CD4-positive, alpha-beta memory T cell (primary cell): Measurements from ENCODE around the gene PTPRJ. TPM values are rescaled to one million over a fixed set of nuclear protein-coding genes. Genes with fewer than 3 reads are reported as not detected.

Source experiments
- CTCF ChIA-PET: fragments of 350-600 bp; sonication (Branson Sonifier 250); formaldehyde crosslinking; loops from one replicate; lab custom pipeline; 2021; ENCODE audit warnings: inconsistent platforms; ENCODE audit not compliant: partially characterized antibody; lab: Charles Lee
- POLR2A ChIA-PET: fragments of 350-600 bp; sonication (Branson Sonifier 250); formaldehyde crosslinking; loops from one replicate; lab custom pipeline; 2021; ENCODE audit not compliant: partially characterized antibody; lab: Charles Lee
- DNase-seq, 5 donors: peaks; one replicate each; pipeline versions ENCODE4 v3.0.0 to v3.0.0-alpha.2; 2020 to 2022; ENCODE audit warnings: mixed read lengths in 1 of 5
- H3K27ac ChIP-seq: one replicate; pipeline ENCODE4 v1.7.0; 2013; ENCODE audit warnings: low read depth, low read length
- H3K27me3 ChIP-seq: 2 replicates; pipeline ENCODE4 v1.7.0; 2013; ENCODE audit warnings: mild to moderate bottlenecking, low read length, moderate library complexity; ENCODE audit not compliant: insufficient read depth
- H3K36me3 ChIP-seq: 2 replicates; pipeline ENCODE4 v1.7.0; 2013; ENCODE audit warnings: mild to moderate bottlenecking, low read length, moderate library complexity; ENCODE audit not compliant: insufficient read depth
- H3K4me1 ChIP-seq: 2 replicates; pipeline ENCODE4 v1.7.0; 2013; ENCODE audit warnings: mild to moderate bottlenecking, low read length, moderate library complexity; ENCODE audit not compliant: insufficient read depth
- H3K4me3 ChIP-seq, 2 donors: one replicate each; pipeline ENCODE4 v1.7.0; 2013; ENCODE audit warnings: low read length in 2 of 2, mild to moderate bottlenecking in 1 of 2
- H3K9me3 ChIP-seq, 2 donors: one replicate each; pipeline ENCODE4 v1.7.0; 2013; ENCODE audit warnings: low read length in 2 of 2, control low read depth in 1 of 2; ENCODE audit not compliant: control insufficient read depth in 1 of 2
- H3K27ac Mint-ChIP-seq, 7 donors: one replicate each; pipeline ENCODE4 v1.8.0; 2020 to 2021; ENCODE audit warnings: mixed read lengths in 7 of 7, mild to moderate bottlenecking in 6 of 7, inconsistent platforms in 3 of 7, moderate library complexity in 3 of 7
- H3K27me3 Mint-ChIP-seq, 2 donors: one replicate each; pipeline ENCODE4 v1.8.0; 2020 to 2021; ENCODE audit warnings: mixed read lengths in 2 of 2
- H3K36me3 Mint-ChIP-seq, 2 donors: one replicate each; pipeline ENCODE4 v1.8.0; 2020 to 2021; ENCODE audit warnings: mixed read lengths in 2 of 2, inconsistent platforms in 1 of 2, mild to moderate bottlenecking in 1 of 2
- H3K4me1 Mint-ChIP-seq, 4 donors: one replicate each; pipeline ENCODE4 v1.8.0; 2020 to 2021; ENCODE audit warnings: mixed read lengths in 4 of 4, mild to moderate bottlenecking in 1 of 4
- H3K4me3 Mint-ChIP-seq, 8 donors: one replicate each; pipeline ENCODE4 v1.8.0; 2020 to 2021; ENCODE audit warnings: mixed read lengths in 8 of 8, mild to moderate bottlenecking in 7 of 8, moderate library complexity in 6 of 8, inconsistent platforms in 3 of 8
- H3K9me3 Mint-ChIP-seq, 8 donors: one replicate each; pipeline ENCODE4 v1.8.0; 2020 to 2021; ENCODE audit warnings: mixed read lengths in 8 of 8, mild to moderate bottlenecking in 5 of 8, inconsistent platforms in 3 of 8, moderate library complexity in 1 of 8
- intact Hi-C: fragments of 100-400 bp; cut with micrococcal nuclease; formaldehyde crosslinking; loops from one replicate; pipeline ENCODE4 v1.15.1; 2023
- polyA plus RNA-seq, 2 donors: library from polyadenylated mRNA; unstranded; fragments of 300-500 nt; fragmentation: Illumina TruSeq; gene quantifications; one replicate each; pipeline ENCODE4 v1.2.3, GENCODE V29; 2021
- total RNA-seq, 2 experiments: library from RNA; stranded (reverse); gene quantifications; one replicate each; pipeline ENCODE4 v1.2.3, GENCODE V29; 2021

The PTPRJ gene
- total and polyA plus RNA-seq, 4 experiments from 2014 or later: 3.3 to 57.9 (median 37.2) TPM

DNA sequence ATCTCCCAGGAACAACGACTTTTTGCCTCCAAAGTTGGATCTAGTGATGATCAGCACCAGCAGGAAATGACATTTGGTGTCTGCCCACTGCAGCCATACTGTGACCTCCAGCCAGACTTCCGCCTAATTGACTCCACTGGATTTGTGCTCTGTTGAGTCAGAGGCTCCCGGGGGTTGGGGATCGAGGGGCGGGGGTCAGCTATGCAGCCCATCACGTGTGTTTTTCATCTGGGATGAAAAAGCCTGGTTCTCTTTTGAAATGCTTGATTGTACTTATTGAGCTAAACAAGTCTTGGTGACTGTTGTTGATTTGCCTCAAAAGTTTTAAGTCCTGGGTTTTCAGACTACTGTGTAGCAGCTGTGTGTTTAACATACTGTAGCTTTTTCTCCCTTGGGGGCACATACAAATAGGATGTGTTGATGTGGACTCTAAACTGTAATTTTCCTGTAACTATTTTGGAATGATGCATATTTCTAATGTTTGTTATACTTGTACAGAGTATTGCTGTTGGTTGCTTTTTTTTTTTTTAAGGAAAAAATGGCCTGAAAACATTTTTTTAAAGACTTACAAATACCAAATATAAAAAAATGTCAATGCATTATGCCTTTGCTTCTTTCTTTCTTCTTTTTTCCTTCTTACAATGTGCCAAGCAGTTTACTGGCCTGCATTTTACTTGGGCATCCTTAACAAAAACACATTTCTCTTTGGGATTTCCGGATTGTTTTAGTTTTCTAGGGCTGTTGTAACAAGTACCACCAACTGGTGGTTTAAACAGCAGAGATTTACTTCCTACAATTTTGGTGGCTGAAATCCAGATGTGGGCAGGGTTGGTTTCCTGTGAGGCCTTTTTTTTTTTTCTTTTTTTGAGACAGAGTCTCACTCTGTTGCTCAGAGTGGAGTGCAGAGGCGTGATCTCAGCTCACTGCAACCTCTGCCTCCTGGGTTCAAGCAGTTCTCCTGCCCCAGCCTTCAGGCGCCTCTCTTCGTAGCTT is 190.2 kb downstream of the PTPRJ start:
- H3K4me3 Mint-ChIP-seq: peak overlapping the region in 1 of 8 donors; percentile 29
- no peaks in the 10 kb centered on the region for H3K27me3 ChIP-seq
- intact Hi-C loops: no loop called here
- peak in 2 of 5 donors; percentile 4 to 5 for DNase-seq
- H3K27me3 Mint-ChIP-seq: no peaks in the 10 kb centered on the region
- ChIA-PET POLR2A (no interaction called here), CTCF (interaction anchor here (1.1 kb wide), 1 partner anchor 41 kb away, joined by 3 read pairs; no protein-coding TSS in a partner anchor)
- H3K9me3 Mint-ChIP-seq: peaks cover 0 to 2% (median 0%) of the 10 kb centered on the region in 8 donors
- H3K36me3 ChIP-seq: no peaks in the 10 kb centered on the region
- H3K4me1 ChIP-seq: peaks cover 21% of the 10 kb centered on the region
- no peaks in the 10 kb centered on the region for H3K9me3 ChIP-seq
- H3K36me3 Mint-ChIP-seq: peaks cover 29 to 30% of the 10 kb centered on the region in 2 donors
- H3K4me1 Mint-ChIP-seq: peaks cover 12 to 45% (median 29%) of the 10 kb centered on the region in 4 donors
- peak overlapping the region in 5 of 7 donors; percentile 56 to 87 (median 78) for H3K27ac Mint-ChIP-seq
- no peak overlapping the region for H3K4me3 ChIP-seq
- no peak overlapping the region for H3K27ac ChIP-seq

GRCh38 chr11:48172818-48173609 is 192.7 kb downstream of the PTPRJ start:
- Mint-ChIP-seq H3K4me1 (peaks cover 12 to 47% (median 30%) of the 10 kb centered on the region in 4 donors), H3K4me3 (peak overlapping the region in 1 of 8 donors; percentile 20), H3K27ac (peak overlapping the region in 6 of 7 donors; percentile 32 to 75 (median 60)), H3K27me3 (no peaks in the 10 kb centered on the region), H3K36me3 (peaks cover 7 to 10% of the 10 kb centered on the region in 2 donors), H3K9me3 (peaks cover 0 to under 1% (median 0%) of the 10 kb centered on the region in 8 donors)
- CTCF ChIA-PET: interaction anchor here (0.6 to 2.9 kb wide), 14 partner anchors 11 to 1043 kb away, joined by 3 to 28 read pairs (median 4); no protein-coding TSS in a partner anchor
- intact Hi-C loops: loop anchor here (1.0 to 2.0 kb wide), 3 partner anchors 18 to 1354 kb away; no protein-coding TSS in a partner anchor
- POLR2A ChIA-PET: no interaction called here
- no peak overlapping the region for H3K27ac ChIP-seq
- no peaks in the 10 kb centered on the region for H3K9me3 ChIP-seq
- no peaks in the 10 kb centered on the region for H3K27me3 ChIP-seq
- H3K4me3 ChIP-seq: no peak overlapping the region
- peaks cover 21% of the 10 kb centered on the region for H3K4me1 ChIP-seq
- H3K36me3 ChIP-seq: no peaks in the 10 kb centered on the region
- peak; percentile 44 to 52 (median 48) for DNase-seq

GRCh38 chr11:48177661-48178060 is 197.3 kb downstream of the PTPRJ start:
- H3K36me3 Mint-ChIP-seq: no peaks in the 10 kb centered on the region
- intact Hi-C loops: no loop called here
- no peak overlapping the region for H3K27ac Mint-ChIP-seq
- Histone ChIP-seq H3K27ac (no peak overlapping the region), H3K9me3 (no peaks in the 10 kb centered on the region), H3K4me3 (no peak overlapping the region), H3K36me3 (no peaks in the 10 kb centered on the region), H3K27me3 (no peaks in the 10 kb centered on the region), H3K4me1 (peaks cover 9% of the 10 kb centered on the region)
- H3K4me1 Mint-ChIP-seq: peaks cover 6 to 16% (median 10%) of the 10 kb centered on the region in 4 donors
- no peak for DNase-seq
- no peaks in the 10 kb centered on the region for H3K9me3 Mint-ChIP-seq
- no peaks in the 10 kb centered on the region for H3K27me3 Mint-ChIP-seq
- ChIA-PET CTCF (interaction anchor here (1.4 kb wide), 1 partner anchor 129 kb away, joined by 3 read pairs; no protein-coding TSS in a partner anchor), POLR2A (no interaction called here)
- H3K4me3 Mint-ChIP-seq: no peak overlapping the region

DNA sequence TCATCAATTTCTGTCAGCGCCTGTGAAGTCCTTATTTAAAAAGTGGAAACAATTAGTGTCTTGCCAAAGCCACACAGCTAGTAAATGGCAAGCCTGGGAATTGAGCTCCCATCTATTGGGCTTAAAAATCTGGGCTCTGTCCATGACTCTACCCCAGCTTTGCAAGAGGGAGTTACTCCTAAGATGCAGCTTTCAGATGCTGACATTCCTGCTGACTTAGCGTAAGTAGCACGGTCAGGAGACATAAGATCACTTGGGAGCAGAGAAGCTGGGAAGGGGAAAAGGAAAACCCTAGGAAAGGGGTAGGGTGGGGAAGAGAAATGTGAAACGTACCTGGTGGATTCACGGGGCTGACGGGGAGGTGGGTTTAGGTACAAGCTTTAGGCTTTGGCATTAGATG is 200.3 kb downstream of the PTPRJ start:
- Mint-ChIP-seq H3K4me3 (no peak overlapping the region), H3K9me3 (peaks cover 0 to 3% (median 0%) of the 10 kb centered on the region in 8 donors), H3K4me1 (peaks cover 0 to 1% (median under 1%) of the 10 kb centered on the region in 4 donors), H3K36me3 (no peaks in the 10 kb centered on the region), H3K27ac (no peak overlapping the region), H3K27me3 (no peaks in the 10 kb centered on the region)
- H3K27me3 ChIP-seq: no peaks in the 10 kb centered on the region
- H3K9me3 ChIP-seq: no peaks in the 10 kb centered on the region
- ChIA-PET POLR2A (interaction anchor here (1.3 kb wide), 1 partner anchor 10 kb away, joined by 3 read pairs; no protein-coding TSS in a partner anchor), CTCF (no interaction called here)
- H3K36me3 ChIP-seq: no peaks in the 10 kb centered on the region
- no peak overlapping the region for H3K27ac ChIP-seq
- H3K4me1 ChIP-seq: no peaks in the 10 kb centered on the region
- no peak overlapping the region for H3K4me3 ChIP-seq
- no peak for DNase-seq
- intact Hi-C loops: no loop called here

DNA sequence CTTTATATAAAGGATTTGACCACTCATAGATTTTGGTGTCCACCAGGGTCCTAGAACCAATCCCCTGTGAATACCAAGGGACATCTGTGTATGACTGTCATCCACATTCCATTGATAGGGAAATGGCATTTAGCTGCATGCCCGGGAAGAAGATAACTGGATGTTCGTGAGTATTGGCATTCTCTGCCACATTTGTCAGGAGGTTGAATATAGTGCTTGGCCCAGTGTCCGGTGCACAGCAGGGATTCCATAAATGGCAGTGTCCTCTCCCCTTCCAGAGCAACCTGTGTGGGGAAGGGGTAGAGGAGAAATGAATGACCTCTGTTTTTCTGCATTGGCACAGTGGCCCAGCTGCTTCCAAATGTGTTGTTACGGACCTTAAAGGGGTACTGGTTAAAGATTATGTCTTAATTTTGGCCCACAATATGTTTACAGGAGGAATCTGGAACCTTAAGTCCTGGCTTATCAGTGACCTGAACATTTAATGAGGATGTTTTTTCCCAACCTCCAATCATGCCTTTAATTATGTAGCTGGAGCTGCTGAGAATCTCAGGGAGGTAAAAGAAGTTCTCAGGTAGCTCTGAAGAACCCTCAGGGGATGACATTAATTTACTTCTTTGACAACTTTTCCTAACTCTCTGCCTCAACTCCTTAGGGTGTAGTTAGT is 202.6 kb downstream of the PTPRJ start:
- H3K4me3 ChIP-seq: no peak overlapping the region
- intact Hi-C loops: no loop called here
- Mint-ChIP-seq H3K36me3 (no peaks in the 10 kb centered on the region), H3K27me3 (no peaks in the 10 kb centered on the region), H3K4me3 (no peak overlapping the region), H3K27ac (peak overlapping the region in 1 of 7 donors; percentile 36), H3K4me1 (no peaks in the 10 kb centered on the region), H3K9me3 (peaks cover 0 to 8% (median 3%) of the 10 kb centered on the region in 8 donors)
- ChIA-PET CTCF (interaction anchor here (1.3 to 1.4 kb wide), 2 partner anchors 10 to 11 kb away, joined by 4 to 6 read pairs; no protein-coding TSS in a partner anchor), POLR2A (interaction anchor here (0.7 kb wide), 1 partner anchor 9 kb away, joined by 3 read pairs; no protein-coding TSS in a partner anchor)
- no peaks in the 10 kb centered on the region for H3K27me3 ChIP-seq
- DNase-seq: no peak
- no peak overlapping the region for H3K27ac ChIP-seq
- H3K36me3 ChIP-seq: no peaks in the 10 kb centered on the region
- no peaks in the 10 kb centered on the region for H3K9me3 ChIP-seq
- no peaks in the 10 kb centered on the region for H3K4me1 ChIP-seq

GRCh38 chr11:48184452-48184851 is 204.1 kb downstream of the PTPRJ start:
- Histone ChIP-seq H3K27me3 (no peaks in the 10 kb centered on the region), H3K9me3 (no peaks in the 10 kb centered on the region), H3K36me3 (no peaks in the 10 kb centered on the region), H3K4me1 (no peaks in the 10 kb centered on the region), H3K4me3 (no peak overlapping the region), H3K27ac (no peak overlapping the region)
- no peak for DNase-seq
- Mint-ChIP-seq H3K9me3 (peaks cover 0 to 16% (median 11%) of the 10 kb centered on the region in 8 donors), H3K36me3 (peaks cover 0 to 8% of the 10 kb centered on the region in 2 donors), H3K4me3 (no peak overlapping the region), H3K4me1 (peaks cover 0 to 9% (median 6%) of the 10 kb centered on the region in 4 donors), H3K27me3 (no peaks in the 10 kb centered on the region), H3K27ac (no peak overlapping the region)
- intact Hi-C loops: no loop called here
- ChIA-PET POLR2A (no interaction called here), CTCF (interaction anchor here (1.3 to 1.4 kb wide), 2 partner anchors 11 to 12 kb away, joined by 4 to 6 read pairs; no protein-coding TSS in a partner anchor)
